ENCODE data around the gene TOX2.

- no peak for TF ChIP-seq CTCF (IDR thresholded peaks at IDR 0.05 in 8 of 11, conservative IDR thresholded peaks at IDR 0.05 in 3 of 11)
- no peak for TF ChIP-seq POLR2A (IDR thresholded peaks at IDR 0.05)
- no peak for TF ChIP-seq POLR2AphosphoS5 (IDR thresholded peaks at IDR 0.05)
Measured at GRCh38 chr20:44018259-44018941, 103.7 kb downstream of the TOX2 start.
